H1 (cell line): ENCODE measurements around the gene TAS2R31. TPM values are rescaled to one million over a fixed set of nuclear protein-coding genes. Genes with fewer than 3 reads are reported as not detected.
"Not testable (repeated sequence)": the region's sequence is repeated elsewhere in the genome, so short reads cannot be mapped to it uniquely, and the experiment has no call there.

ENCODE experiments used
- CTCF ChIA-PET: fragments of 300-600 bp; sonication (Branson Sonifier 250); formaldehyde crosslinking; loops from one replicate; lab custom pipeline; 2021; ENCODE audit not compliant: partially characterized antibody; lab: Charles Lee
- POLR2A ChIA-PET: fragments of 300-600 bp; sonication (Branson Sonifier 250); formaldehyde crosslinking; loops from one replicate; lab custom pipeline; 2021; ENCODE audit warnings: inconsistent platforms; ENCODE audit not compliant: partially characterized antibody; lab: Charles Lee
- DNase-seq, 2 experiments: peaks; one replicate each; pipeline versions ENCODE4 v3.0.0 to v3.0.0-alpha.2; 2010 to 2022; ENCODE audit warnings: low spot score in 2 of 2, low read depth in 1 of 2, mixed read lengths in 1 of 2
- FAIRE-seq: peaks from 2 replicates; lab custom pipeline; 2011; peaks lifted over from hg19 to GRCh38; lab: Jason Lieb, UNC
- H2AFZ ChIP-seq: 2 replicates; pipeline ENCODE4 v1.8.1; 2012; ENCODE audit warnings: low read length, inconsistent platforms
- H2AK5ac ChIP-seq: 2 replicates; pipeline ENCODE4 v1.6.1; 2013; ENCODE audit warnings: low read depth, low read length
- H2BK120ac ChIP-seq: replicated peaks from 2 replicates; pipeline ENCODE3; 2013; ENCODE audit warnings: low read depth, low read length, inconsistent platforms
- H2BK12ac ChIP-seq: 2 replicates; pipeline ENCODE4 v1.6.1; 2013; ENCODE audit warnings: low read depth, low read length
- H2BK15ac ChIP-seq: 2 replicates; pipeline ENCODE4 v1.6.1; 2013; ENCODE audit warnings: low read length
- H2BK20ac ChIP-seq: 2 replicates; pipeline ENCODE4 v1.6.1; 2013; ENCODE audit warnings: low read length
- H2BK5ac ChIP-seq: 2 replicates; pipeline ENCODE4 v1.6.1; 2013; ENCODE audit warnings: low read depth, low read length
- H3K14ac ChIP-seq: 2 replicates; pipeline ENCODE4 v1.6.1; 2013; ENCODE audit warnings: inconsistent platforms; ENCODE audit not compliant: insufficient read length
- H3K18ac ChIP-seq: 2 replicates; pipeline ENCODE4 v1.6.1; 2013; ENCODE audit warnings: low read length; ENCODE audit errors: extremely low read depth
- H3K23ac ChIP-seq: 2 replicates; pipeline ENCODE4 v1.6.1; 2013; ENCODE audit warnings: inconsistent platforms; ENCODE audit not compliant: insufficient read length
- H3K23me2 ChIP-seq: 2 replicates; pipeline ENCODE4 v1.6.1; 2013; ENCODE audit warnings: low read depth, low read length
- H3K27ac ChIP-seq: 2 replicates; pipeline ENCODE4 v1.6.1; 2011; ENCODE audit warnings: low read depth, low read length, inconsistent platforms
- H3K27me3 ChIP-seq, 4 experiments: replicated peaks in 1 of 4; 1 replicate in 1 of 4; 2 replicates in 3 of 4; pipeline versions ENCODE4 v1.6.1 to v1.8.1; 2011 to 2013; ENCODE audit warnings: low read length in 3 of 4, mild to moderate bottlenecking in 3 of 4, inconsistent platforms in 2 of 4, mixed read lengths in 2 of 4, moderate library complexity in 1 of 4; ENCODE audit not compliant: control insufficient read depth in 3 of 4, insufficient read depth in 3 of 4; ENCODE audit errors: extremely low read depth in 1 of 4
- H3K36me3 ChIP-seq, 4 experiments: 2 replicates each; pipeline versions ENCODE4 v1.6.1 to v1.8.1; 2011 to 2013; ENCODE audit warnings: mild to moderate bottlenecking in 4 of 4, low read length in 3 of 4, moderate library complexity in 2 of 4, control low read depth in 1 of 4, inconsistent platforms in 1 of 4; ENCODE audit not compliant: insufficient read depth in 4 of 4, control insufficient read depth in 2 of 4
- H3K4ac ChIP-seq: replicated peaks from 2 replicates; pipeline ENCODE3; 2013; ENCODE audit warnings: low read length, low read depth, mixed read lengths, inconsistent platforms; ENCODE audit not compliant: insufficient read length
- H3K4me1 ChIP-seq, 4 experiments: replicated peaks in 1 of 4; 1 replicate in 1 of 4; 2 replicates in 3 of 4; pipeline versions ENCODE4 v1.6.1 to v1.8.1; 2011 to 2013; ENCODE audit warnings: low read length in 3 of 4, inconsistent platforms in 2 of 4, mixed read lengths in 1 of 4; ENCODE audit not compliant: insufficient read depth in 4 of 4, control insufficient read depth in 3 of 4
- H3K4me2 ChIP-seq, 2 experiments: 2 replicates each; pipeline versions ENCODE4 v1.6.1 to v1.8.1; 2011 to 2013; ENCODE audit warnings: low read depth in 2 of 2, low read length in 2 of 2, control low read depth in 1 of 2, inconsistent platforms in 1 of 2, mild to moderate bottlenecking in 1 of 2; ENCODE audit not compliant: insufficient read depth in 1 of 2
- H3K4me3 ChIP-seq, 4 experiments: fragments of 200-600, 300-600 bp in 1 of 4; sonication (generic), shearing (Covaris generic), sonication (Bioruptor Twin) in 1 of 4; 2 replicates each; pipeline versions ENCODE4 v1.5.1 to v1.8.1; 2011 to 2016; ENCODE audit warnings: low read length in 4 of 4, low read depth in 3 of 4, control low read depth in 2 of 4, inconsistent platforms in 2 of 4, mild to moderate bottlenecking in 2 of 4, mixed read lengths in 1 of 4, moderate library complexity in 1 of 4; ENCODE audit not compliant: insufficient read depth in 2 of 4; ENCODE audit errors: extremely low read depth in 1 of 4
- H3K56ac ChIP-seq: replicated peaks from 2 replicates; pipeline ENCODE3; 2013; ENCODE audit warnings: low read depth, mild to moderate bottlenecking, mixed read lengths, low read length, inconsistent platforms; ENCODE audit not compliant: insufficient read length
- H3K79me1 ChIP-seq: 2 replicates; pipeline ENCODE4 v1.6.1; 2013; ENCODE audit warnings: low read depth, low read length, control low read depth
- H3K79me2 ChIP-seq, 2 experiments: 2 replicates each; pipeline versions ENCODE4 v1.6.1 to v1.8.1; 2012 to 2013; ENCODE audit warnings: low read length in 2 of 2, mild to moderate bottlenecking in 2 of 2, inconsistent platforms in 1 of 2; ENCODE audit not compliant: insufficient read depth in 2 of 2, control insufficient read depth in 1 of 2
- H3K9ac ChIP-seq, 4 experiments: replicated peaks in 1 of 4; 1 replicate in 1 of 4; 2 replicates in 3 of 4; pipeline versions ENCODE4 v1.6.1 to v1.8.1; 2011 to 2013; ENCODE audit warnings: low read depth in 3 of 4, low read length in 3 of 4, control low read depth in 2 of 4, mild to moderate bottlenecking in 2 of 4, moderate library complexity in 2 of 4, inconsistent platforms in 1 of 4; ENCODE audit errors: extremely low read depth in 1 of 4
- H3K9me3 ChIP-seq, 2 experiments: 2 replicates each; pipeline versions ENCODE4 v1.6.1 to v1.8.1; 2012 to 2013; ENCODE audit warnings: mild to moderate bottlenecking in 2 of 2, moderate library complexity in 2 of 2, control low read depth in 1 of 2, inconsistent platforms in 1 of 2, low read depth in 1 of 2, low read length in 1 of 2, mixed read lengths in 1 of 2; ENCODE audit not compliant: insufficient read depth in 2 of 2
- H4K20me1 ChIP-seq, 2 experiments: replicated peaks in 1 of 2; 2 replicates each; pipeline versions ENCODE3 to v1.8.1; 2011 to 2013; ENCODE audit warnings: inconsistent platforms in 2 of 2, low read length in 2 of 2, mild to moderate bottlenecking in 1 of 2; ENCODE audit not compliant: insufficient read depth in 2 of 2, control insufficient read depth in 1 of 2
- H4K5ac ChIP-seq: 2 replicates; pipeline ENCODE4 v1.6.1; 2013; ENCODE audit warnings: low read length, low read depth, mixed read lengths, inconsistent platforms; ENCODE audit not compliant: insufficient read length
- H4K8ac ChIP-seq: 2 replicates; pipeline ENCODE4 v1.8.0; 2013; ENCODE audit warnings: mild to moderate bottlenecking, moderate library complexity, low read length, inconsistent platforms; ENCODE audit not compliant: insufficient read depth; ENCODE audit errors: extremely low read depth
- H4K91ac ChIP-seq: replicated peaks from 2 replicates; pipeline ENCODE3; 2013; ENCODE audit warnings: low read length, mixed read lengths, inconsistent platforms; ENCODE audit not compliant: insufficient read length
- ASH2L ChIP-seq: fragments of 200-600, 300-600 bp; sonication (generic); IDR thresholded peaks from one replicate; pipeline ENCODE4 v1.7.1; 2017; ENCODE audit warnings: low read length
- CTCF ChIP-seq, 3 experiments: IDR thresholded peaks; 1 replicate in 2 of 3; 2 replicates in 1 of 3; pipeline versions ENCODE4 v1.5.1 to v1.6.1; 2011; ENCODE audit warnings: low read length in 3 of 3, mild to moderate bottlenecking in 3 of 3, inconsistent platforms in 2 of 3, low read depth in 1 of 3, moderate library complexity in 1 of 3; ENCODE audit not compliant: insufficient read depth in 1 of 3; ENCODE audit errors: control extremely low read depth in 1 of 3
- FOSL1 ChIP-seq: IDR thresholded peaks from 2 replicates; pipeline ENCODE4 v1.6.1; 2011; ENCODE audit warnings: mild to moderate bottlenecking, low read depth, low read length, moderate library complexity; ENCODE audit not compliant: insufficient read depth
- KDM5A ChIP-seq: fragments of 200-600 bp; IDR thresholded peaks from 2 replicates; pipeline ENCODE4 v1.7.1; 2012; ENCODE audit warnings: mild to moderate bottlenecking, low read length, inconsistent platforms, mixed read lengths
- SIX5 ChIP-seq: IDR thresholded peaks from 2 replicates; pipeline ENCODE4 v1.6.1; 2011; ENCODE audit warnings: mild to moderate bottlenecking, low read depth, low read length
- TCF12 ChIP-seq: IDR thresholded peaks from 2 replicates; pipeline ENCODE4 v1.6.1; 2011; ENCODE audit warnings: low read depth, mild to moderate bottlenecking, low read length
- USF2 ChIP-seq: IDR thresholded peaks from 2 replicates; pipeline ENCODE4 v1.6.1; 2011; ENCODE audit warnings: low read length, improper control_type of control experiment
- YY1 ChIP-seq: IDR thresholded peaks from 2 replicates; pipeline ENCODE4 v1.6.1; 2011; ENCODE audit warnings: low read depth, mild to moderate bottlenecking, low read length
- WGBS, 2 experiments: shearing (Covaris generic) in 1 of 2; methylation state at CpG; one replicate each; pipeline versions ENCODE4 v1.1.6 to v1.1.7; 2013 to 2015; ENCODE audit warnings: low lambda C conversion rate in 2 of 2, mixed read lengths in 2 of 2, inconsistent platforms in 1 of 2, low coverage in 1 of 2, missing lambda C conversion rate in 1 of 2; ENCODE audit not compliant: insufficient replicate concordance in 2 of 2, insufficient coverage in 1 of 2, insufficient read length in 1 of 2; ENCODE audit errors: extremely low coverage in 1 of 2, missing lambda C conversion rate in 1 of 2; 5-methylcytosine and 5-hydroxymethylcytosine counted together
- polyA plus RNA-seq, 7 experiments: library from polyadenylated mRNA; depleted of rRNA in 3 of 7; stranded (reverse) in 5 of 7; unstranded in 2 of 7; fragments of >200 nt in 5 of 7; fragments of 200-250 nt in 2 of 7; gene quantifications; 1 replicate in 5 of 7; 2 replicates in 1 of 7; 4 replicates in 1 of 7; pipeline versions ENCODE4 v1.2.1 to v1.2.3, GENCODE V29; 2011 to 2013; ENCODE audit warnings: missing spikeins in 2 of 7, mixed read lengths in 2 of 7
- total RNA-seq: library from RNA; stranded (reverse); fragmentation: NEBNext Ultra II Directional; extraction: Animal tissue kit (Norgen Biotek cat#: 25700); gene quantifications from 2 replicates; pipeline ENCODE4 v1.2.1, GENCODE V29; 2021

TAS2R31 gene
- total and polyA plus RNA-seq, 2 of the 8 experiments (the other 6 are each of a cell fraction or from before 2014, with no cell fraction given) = 0.24 to 1.4 TPM

GRCh38 chr12:11067514-11067913, 36.3 kb upstream of the TAS2R31 start (continued):
- no peak for TF ChIP-seq USF2
- no peak for TF ChIP-seq TCF12
- TF ChIP-seq YY1 = no peak
- no peak for TF ChIP-seq SIX5
- no peak for TF ChIP-seq FOSL1
- TF ChIP-seq KDM5A = no peak
- TF ChIP-seq ASH2L = no peak
- TF ChIP-seq CTCF (IDR thresholded peaks at IDR 0.05; ENCODE audit: control extremely low read depth in 1 of 3, insufficient read depth in 1 of 3, low read depth in 1 of 3, low read length in 3 of 3) = no peak

- FAIRE-seq, H4K91ac ChIP-seq, H3K18ac ChIP-seq, H2BK5ac ChIP-seq, H3K36me3 ChIP-seq, H3K23me2 ChIP-seq, H3K14ac ChIP-seq, H3K9ac ChIP-seq, H3K4me1 ChIP-seq, DNase-seq, H2AFZ ChIP-seq, H4K5ac ChIP-seq, H3K4ac ChIP-seq, H2BK15ac ChIP-seq, H2BK120ac ChIP-seq, H3K23ac ChIP-seq, H2AK5ac ChIP-seq, POLR2A ChIA-PET, H3K4me3 ChIP-seq, H3K27me3 ChIP-seq, H3K27ac ChIP-seq, H3K56ac ChIP-seq, H3K79me2 ChIP-seq, H4K8ac ChIP-seq, H2BK20ac ChIP-seq, H3K79me1 ChIP-seq, H3K9me3 ChIP-seq, H2BK12ac ChIP-seq, CTCF ChIA-PET, H3K4me2 ChIP-seq, H4K20me1 ChIP-seq: not testable (repeated sequence)
- 86% methylated on average over 1 of the region's 1 CpG; no CpG with 5 or more reads in 1 of the 2 experiments for WGBS, 2 experiments
Observed at GRCh38 chr12:11062194-11062593, 31.0 kb upstream of the TAS2R31 start, which contains the start of gene TAS2R46. Gene TAS2R46 (minus strand): TSS chr12:11062294. CDS start chr12:11062294, 0 bp downstream.
